Adipose tissue (tissue), 3 donors: ENCODE data around the gene HSD17B10. TPM values are rescaled to one million over a fixed set of nuclear protein-coding genes. Genes with fewer than 3 reads are reported as not detected.
"Not testable (repeated sequence)": the region's sequence is repeated elsewhere in the genome, so short reads cannot be mapped to it uniquely, and the experiment has no call there.

Experiments used
- H3K27ac ChIP-seq: one replicate; pipeline ENCODE4 v1.5.1; 2013; ENCODE audit warnings: low read depth, low read length
- WGBS, 3 donors: extraction: QIAGEN DNeasy Blood & Tissue Kit; methylation state at CpG; one replicate each; pipeline ENCODE4 v1.1.7; 2013; 5-methylcytosine and 5-hydroxymethylcytosine counted together
- polyA plus RNA-seq, 3 donors: library from polyadenylated mRNA; stranded (reverse); fragments of 200-250 nt; gene quantifications; one replicate each; pipeline ENCODE4 v1.2.3, GENCODE V29; 2013
- donor health status: healthy with polysubstance abuse.
- donor health status: Bipolar disorder and iron deficiency.
- donor health status: healthy.

HSD17B10 gene
- 100 to 1,000 TPM in 1 of 3 donors, 10 to 100 TPM in 2; 58.5 to 180 (median 96.4) TPM for polyA plus RNA-seq

GRCh38 chrX:53433651-53434639, at the start of gene HSD17B10:
HSD17B10 (minus strand) TSS chrX:53434370; CDS start chrX:53434345, 25 bp downstream.
- no peak within 1 kb of the TSS for H3K27ac ChIP-seq
- 1 to 27% (median 7%) methylated on average over 34 to 61 of the region's 61 CpGs for WGBS, 3 donors

GRCh38 chrX:53483416-53483815, 49.2 kb upstream of the HSD17B10 start:
- 55 to 69% (median 65%) methylated on average over 2 of the region's 2 CpGs for WGBS, 3 donors
- no peak overlapping the region for H3K27ac ChIP-seq

DNA sequence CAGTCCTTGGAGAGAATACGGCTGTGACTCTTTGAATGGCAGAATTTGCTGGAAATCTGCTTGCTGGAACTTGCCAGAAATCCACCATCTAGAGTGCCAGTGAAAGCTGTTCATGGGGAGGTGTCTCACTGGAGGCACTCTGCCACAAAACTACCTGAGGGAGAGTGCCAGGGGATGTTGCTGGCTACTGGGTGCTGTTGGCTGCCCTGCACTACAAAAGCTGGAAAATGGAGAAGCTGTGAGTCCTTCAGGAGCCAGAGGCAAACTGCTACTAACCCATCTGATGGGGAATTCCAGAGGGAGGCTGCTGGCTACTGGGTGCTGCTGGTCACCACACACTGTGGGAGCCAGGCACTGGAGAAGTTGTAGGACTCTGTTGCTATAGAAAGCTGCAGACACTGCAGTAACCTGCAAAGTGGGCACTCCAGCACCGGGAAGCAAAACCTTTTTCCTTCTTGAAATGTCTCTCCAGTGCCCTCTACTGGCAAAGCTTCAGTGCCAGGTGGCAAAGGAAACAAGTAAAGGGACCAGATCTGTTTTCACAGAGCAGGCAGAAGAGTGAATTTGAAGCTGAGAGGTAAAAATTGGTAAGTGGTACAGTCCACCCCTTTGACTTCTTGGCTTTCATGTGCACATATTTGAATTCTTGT, 47.8 kb upstream of the HSD17B10 start:
- H3K27ac ChIP-seq: no peak overlapping the region
- 39 to 46% (median 43%) methylated on average over 2 of the region's 2 CpGs for WGBS, 3 donors

DNA sequence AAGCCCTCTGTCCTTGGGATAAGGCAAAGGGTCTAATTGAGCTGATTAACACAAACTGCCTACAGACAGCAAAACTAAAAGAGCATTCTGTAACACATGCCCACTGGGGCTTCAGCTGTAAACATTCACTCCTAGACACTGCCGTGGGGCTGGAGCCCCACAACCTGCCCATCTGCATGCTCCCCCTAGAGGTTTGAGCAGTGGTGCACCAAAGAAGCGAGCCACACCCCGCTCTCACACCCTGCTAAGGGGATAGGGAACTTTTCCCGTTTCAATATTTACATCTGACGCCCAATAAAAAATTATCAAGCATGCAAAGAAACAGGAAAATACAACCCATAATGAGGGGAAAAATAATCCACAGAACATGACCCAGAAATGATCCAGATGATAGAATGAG, 46.9 kb upstream of the HSD17B10 start:
- 22 to 35% (median 28%) methylated on average over 5 of the region's 5 CpGs for WGBS, 3 donors
- no peak overlapping the region for H3K27ac ChIP-seq

DNA sequence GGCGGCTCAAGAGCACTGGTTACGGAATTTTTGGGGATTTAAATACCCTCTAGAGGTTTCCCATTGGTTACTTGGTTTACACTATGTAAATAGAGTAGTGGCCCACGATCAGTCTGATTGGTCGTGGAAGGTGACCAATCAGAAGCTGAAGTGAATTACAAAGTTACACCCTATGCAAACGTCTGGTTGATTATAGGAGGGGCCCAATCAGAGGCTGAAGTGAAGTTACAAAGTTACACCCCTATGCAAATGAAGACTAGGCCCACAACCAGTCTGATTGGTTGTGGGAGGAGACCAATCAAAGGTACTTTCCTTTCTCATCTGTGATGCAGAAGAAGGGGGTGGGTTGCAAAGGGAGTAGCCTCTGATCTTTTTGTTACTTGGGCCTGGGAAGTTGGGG, 45.1 kb upstream of the HSD17B10 start:
- WGBS, 3 donors: 78 to 83% (median 83%) methylated on average over 5 of the region's 5 CpGs
- H3K27ac ChIP-seq: no peak overlapping the region

DNA sequence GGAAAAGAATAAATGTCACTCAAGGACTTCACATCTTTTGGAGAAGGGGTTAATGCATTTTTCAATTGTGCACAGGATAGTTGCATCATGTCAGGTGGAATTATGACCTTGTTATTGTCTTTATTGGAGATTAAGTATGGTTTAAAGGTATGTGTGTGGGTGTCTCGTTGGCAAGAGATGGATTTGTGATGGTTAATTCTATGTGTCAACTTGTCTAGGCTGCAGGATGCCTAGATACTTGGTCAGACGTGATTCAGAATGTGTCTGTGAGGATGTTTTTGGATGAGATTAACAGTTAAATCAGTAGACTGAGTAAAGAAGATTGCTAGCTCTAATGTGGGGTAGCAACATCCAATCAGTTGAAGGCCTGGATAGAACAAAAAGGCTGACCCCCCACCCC, 42.2 kb upstream of the HSD17B10 start:
- WGBS, 3 donors: 45 to 68% (median 67%) methylated on average over 2 of the region's 2 CpGs
- H3K27ac ChIP-seq: no peak overlapping the region

- no peak overlapping the region for H3K27ac ChIP-seq
- WGBS, 3 donors: 37 to 72% (median 59%) methylated on average over 2 of the region's 2 CpGs
Measured at GRCh38 chrX:53474707-53475106, 40.5 kb upstream of the HSD17B10 start.

GRCh38 chrX:53471346-53471745, 37.2 kb upstream of the HSD17B10 start:
- no peak overlapping the region for H3K27ac ChIP-seq
- WGBS, 3 donors: 70 to 76% (median 75%) methylated on average over 3 of the region's 3 CpGs

GRCh38 chrX:53468659-53469058, 34.5 kb upstream of the HSD17B10 start:
- not testable (repeated sequence) for H3K27ac ChIP-seq
- WGBS, 3 donors: 85 to 94% (median 91%) methylated on average over 3 of the region's 3 CpGs

GRCh38 chrX:53458082-53458481, 23.9 kb upstream of the HSD17B10 start:
- no peak overlapping the region for H3K27ac ChIP-seq
- WGBS, 3 donors: 30 to 41% (median 37%) methylated on average over 5 of the region's 5 CpGs

- H3K27ac ChIP-seq: no peak overlapping the region
- 37 to 61% (median 44%) methylated on average over 3 of the region's 3 CpGs for WGBS, 3 donors
Measured at GRCh38 chrX:53456254-53456653, 22.1 kb upstream of the HSD17B10 start.

GRCh38 chrX:53452812-53453211, 18.6 kb upstream of the HSD17B10 start:
- no peak overlapping the region for H3K27ac ChIP-seq

- 82 to 96% (median 87%) methylated on average over 3 of the region's 3 CpGs for WGBS, 3 donors
- H3K27ac ChIP-seq: no peak overlapping the region
Measured at GRCh38 chrX:53449632-53450031, 15.5 kb upstream of the HSD17B10 start.

DNA sequence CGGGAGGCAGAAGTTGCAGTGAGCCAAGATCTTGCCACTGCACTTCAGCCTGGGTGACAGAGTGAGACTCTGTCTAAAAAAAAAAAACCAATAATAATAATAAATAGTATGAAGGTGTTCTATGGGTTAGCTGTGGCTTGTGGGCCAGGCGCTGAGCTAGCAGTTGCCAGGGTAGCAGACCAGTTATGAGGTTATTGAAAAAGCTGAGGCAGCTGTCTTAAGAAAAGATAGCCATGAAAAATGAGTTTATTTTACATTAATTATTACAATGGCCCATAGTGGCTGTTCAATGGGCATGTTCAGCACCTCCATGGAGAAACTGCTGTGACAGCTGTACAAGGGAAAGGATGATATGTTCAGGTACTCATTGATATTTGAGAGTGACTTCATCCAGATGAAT, 13.3 kb upstream of the HSD17B10 start:
- WGBS, 3 donors: 31 to 97% (median 90%) methylated on average over 2 of the region's 2 CpGs
- no peak overlapping the region for H3K27ac ChIP-seq

GRCh38 chrX:53445977-53446376, 11.8 kb upstream of the HSD17B10 start:
- 17 to 22% (median 20%) methylated on average over 6 of the region's 6 CpGs for WGBS, 3 donors
- no peak overlapping the region for H3K27ac ChIP-seq

DNA sequence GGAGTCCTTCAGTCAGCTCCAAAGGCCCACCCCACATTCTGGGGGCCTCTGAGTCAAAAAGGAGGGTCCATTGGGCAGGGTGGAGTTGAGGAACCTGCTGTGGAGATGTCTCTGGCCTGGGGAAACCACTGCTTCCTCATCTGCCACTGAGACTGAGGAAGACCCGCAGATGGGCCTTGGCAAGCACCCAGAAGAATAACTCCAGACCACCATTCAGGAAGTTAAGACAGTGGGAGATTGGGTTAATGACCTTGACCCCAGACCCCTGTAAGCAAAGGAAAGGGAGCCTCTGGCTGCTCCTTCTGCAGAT, 8.1 kb upstream of the HSD17B10 start:
- 30 to 50% (median 44%) methylated on average over 1 of the region's 1 CpG for WGBS, 3 donors
- no peak overlapping the region for H3K27ac ChIP-seq

GRCh38 chrX:53441531-53442321, 7.6 kb upstream of the HSD17B10 start:
- 9 to 16% (median 10%) methylated on average over 41 to 44 of the region's 44 CpGs for WGBS, 3 donors
- no peak overlapping the region for H3K27ac ChIP-seq

- H3K27ac ChIP-seq: no peak overlapping the region
- WGBS, 3 donors: 8 to 17% (median 14%) methylated on average over 29 to 38 of the region's 39 CpGs
Measured at GRCh38 chrX:53440621-53441517, 6.7 kb upstream of the HSD17B10 start.
